HepG2 (cell line): ENCODE data around the gene NYNRIN. TPM values are rescaled to one million over a fixed set of nuclear protein-coding genes. Genes with fewer than 3 reads are reported as not detected.

Source experiments
- CBFB ChIP-seq: sonication (generic); formaldehyde crosslinking; IDR thresholded peaks from 2 replicates; pipeline ENCODE4 v1.4.0; 2020; ENCODE audit warnings: missing genetic modification reagents
- ETV6 ChIP-seq: sonication (generic); formaldehyde crosslinking; conservative IDR thresholded peaks from 2 replicates; pipeline ENCODE4 v1.4.0; 2020; ENCODE audit warnings: missing genetic modification reagents
- FOXK2 ChIP-seq: fragments of 450-650 bp; IDR thresholded peaks from 2 replicates; pipeline ENCODE4 v1.6.1; 2016
- KDM1A ChIP-seq: IDR thresholded peaks from 2 replicates; pipeline ENCODE4 v1.6.1; 2016; ENCODE audit warnings: missing compliant biosample characterization
- KLF16 ChIP-seq, 2 experiments: sonication (generic) in 1 of 2; formaldehyde crosslinking in 1 of 2; IDR thresholded peaks; 2 replicates each; pipeline versions ENCODE4 v1.6.1 to v1.8.0; 2016 to 2023; ENCODE audit warnings: missing genetic modification reagents in 2 of 2, missing compliant biosample characterization in 1 of 2
- MIER3 ChIP-seq: IDR thresholded peaks from 2 replicates; pipeline ENCODE4 v1.6.1; 2016; ENCODE audit warnings: missing compliant biosample characterization, borderline replicate concordance
- NR3C1 ChIP-seq: sonication (generic); formaldehyde crosslinking; IDR thresholded peaks from 2 replicates; pipeline ENCODE4 v1.4.0; 2020; ENCODE audit warnings: missing genetic modification reagents
- REXO4 ChIP-seq: sonication (generic); formaldehyde crosslinking; IDR thresholded peaks from 2 replicates; pipeline ENCODE4 v1.8.0; 2022; ENCODE audit warnings: missing genetic modification reagents, mild to moderate bottlenecking, borderline replicate concordance
- SIX4 ChIP-seq: sonication (generic); formaldehyde crosslinking; IDR thresholded peaks from 2 replicates; pipeline ENCODE4 v1.4.0; 2020; ENCODE audit warnings: missing genetic modification reagents
- ZNF326 ChIP-seq: sonication (generic); formaldehyde crosslinking; IDR thresholded peaks from 2 replicates; pipeline ENCODE4 v1.4.0; 2020; ENCODE audit warnings: missing genetic modification reagents, borderline replicate concordance
- polyA plus RNA-seq, 8 experiments: library from polyadenylated mRNA; depleted of rRNA in 3 of 8; stranded (reverse) in 7 of 8; unstranded in 1 of 8; fragments of >200 nt; fragmentation: Illumina TruSeq in 4 of 8; extraction: Trizol in 4 of 8; gene quantifications; 2 replicates each; pipeline versions ENCODE4 v1.2.1 to v1.2.3, GENCODE V29; 2011 to 2016; ENCODE audit warnings: low read depth in 4 of 8, missing spikeins in 1 of 8, mixed read lengths in 1 of 8; ENCODE audit not compliant: insufficient read depth in 1 of 8
- total RNA-seq, 5 experiments: library from RNA; depleted of rRNA; stranded (reverse); fragments of >200 nt; fragmentation: Illumina TruSeq; extraction: Trizol; gene quantifications; 2 replicates each; pipeline ENCODE4 v1.2.3, GENCODE V29; 2016; ENCODE audit warnings: low read depth in 1 of 5
- TF ChIP-seq, protein P1 (sequence below): sonication (generic); formaldehyde crosslinking; IDR thresholded peaks from 2 replicates; pipeline ENCODE4 v1.8.0; 2022; ENCODE audit warnings: mild to moderate bottlenecking, missing genetic modification reagents; ENCODE audit not compliant: insufficient replicate concordance
- TF ChIP-seq, protein P2 (sequence below): sonication (generic); formaldehyde crosslinking; IDR thresholded peaks from 2 replicates; pipeline ENCODE4 v1.5.0; 2020; ENCODE audit warnings: missing genetic modification reagents
- TF ChIP-seq, protein P3 (sequence below): sonication (generic); formaldehyde crosslinking; IDR thresholded peaks from 2 replicates; pipeline ENCODE4 v1.5.1; 2020; ENCODE audit warnings: mild to moderate bottlenecking, missing genetic modification reagents, borderline replicate concordance
- TF ChIP-seq, protein P4 (sequence below): sonication (generic); formaldehyde crosslinking; IDR thresholded peaks from 2 replicates; pipeline ENCODE4 v1.5.1; 2020; ENCODE audit warnings: mild to moderate bottlenecking, missing genetic modification reagents
- TF ChIP-seq, protein P5 (sequence below): sonication (generic); formaldehyde crosslinking; IDR thresholded peaks from 2 replicates; pipeline ENCODE4 v1.4.0; 2020; ENCODE audit warnings: missing genetic modification reagents, borderline replicate concordance

The NYNRIN gene
- total and polyA plus RNA-seq, 2 of the 13 experiments (the other 11 are each of a cell fraction or from before 2014, with no cell fraction given), result 0.63 to 1.1 TPM

DNA sequence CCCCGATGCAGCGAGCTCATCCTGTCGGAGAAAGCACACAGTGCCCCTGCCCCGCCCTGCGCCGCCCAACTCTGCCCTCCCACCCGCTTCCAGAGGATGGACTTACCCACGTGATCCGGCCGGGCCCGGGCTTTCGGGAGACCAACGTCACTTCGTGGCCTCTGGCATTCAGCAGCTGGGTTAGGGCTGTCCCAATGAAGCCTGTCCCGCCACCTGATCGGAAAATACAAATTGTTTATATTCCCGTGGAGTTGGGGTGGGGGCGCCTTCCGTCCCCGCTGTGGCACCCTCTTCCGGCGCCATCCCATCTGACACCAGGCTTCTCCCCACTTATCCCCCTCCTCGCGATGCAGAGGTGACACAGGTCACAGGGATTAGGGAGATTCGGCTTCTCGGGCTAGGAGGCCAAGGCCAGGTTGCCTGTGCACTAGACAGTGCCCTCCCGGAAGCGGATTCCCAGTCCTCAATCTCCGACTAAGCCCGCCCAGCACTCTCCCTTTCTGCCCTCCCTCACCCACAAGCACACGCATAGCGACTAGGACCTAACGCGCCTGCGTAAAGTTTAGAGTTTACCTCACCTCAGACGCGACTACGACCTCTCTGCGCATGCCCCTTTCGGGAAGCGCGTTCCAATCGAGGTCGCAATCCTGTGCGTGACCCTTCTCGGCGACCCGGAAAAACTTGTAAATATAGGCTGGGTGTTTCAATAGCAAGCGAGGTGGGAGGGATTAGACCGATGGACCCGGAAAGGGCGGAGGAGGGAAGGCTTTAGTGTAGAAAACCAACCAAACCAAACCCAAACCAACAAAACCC, 43.6 kb downstream of the NYNRIN start, which contains the start of gene SDR39U1 (continued):
- TF ChIP-seq, protein P1, sequence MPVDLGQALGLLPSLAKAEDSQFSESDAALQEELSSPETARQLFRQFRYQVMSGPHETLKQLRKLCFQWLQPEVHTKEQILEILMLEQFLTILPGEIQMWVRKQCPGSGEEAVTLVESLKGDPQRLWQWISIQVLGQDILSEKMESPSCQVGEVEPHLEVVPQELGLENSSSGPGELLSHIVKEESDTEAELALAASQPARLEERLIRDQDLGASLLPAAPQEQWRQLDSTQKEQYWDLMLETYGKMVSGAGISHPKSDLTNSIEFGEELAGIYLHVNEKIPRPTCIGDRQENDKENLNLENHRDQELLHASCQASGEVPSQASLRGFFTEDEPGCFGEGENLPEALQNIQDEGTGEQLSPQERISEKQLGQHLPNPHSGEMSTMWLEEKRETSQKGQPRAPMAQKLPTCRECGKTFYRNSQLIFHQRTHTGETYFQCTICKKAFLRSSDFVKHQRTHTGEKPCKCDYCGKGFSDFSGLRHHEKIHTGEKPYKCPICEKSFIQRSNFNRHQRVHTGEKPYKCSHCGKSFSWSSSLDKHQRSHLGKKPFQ (CRISPR knock-in tag), result peak; percentile 97
- TF ChIP-seq MIER3 (CRISPR knock-in tag) (peak; percentile 40), FOXK2 (peak; percentile 98), CBFB (peak; percentile 84), NR3C1 (no peak), REXO4 (no peak), SIX4 (no peak; the same call in none of the 2 replicates), ETV6 (CRISPR knock-in tag) (peak; percentile 35), KDM1A (peak; percentile 12), KLF16 (CRISPR knock-in tag; IDR thresholded peaks at IDR 0.05) (peak in 1 of 2 experiments; percentile 46; a peak in 2 of 4 replicates), ZNF326 (peak; percentile 71; the same call in 1 of the 2 replicates)
- TF ChIP-seq, protein P2, sequence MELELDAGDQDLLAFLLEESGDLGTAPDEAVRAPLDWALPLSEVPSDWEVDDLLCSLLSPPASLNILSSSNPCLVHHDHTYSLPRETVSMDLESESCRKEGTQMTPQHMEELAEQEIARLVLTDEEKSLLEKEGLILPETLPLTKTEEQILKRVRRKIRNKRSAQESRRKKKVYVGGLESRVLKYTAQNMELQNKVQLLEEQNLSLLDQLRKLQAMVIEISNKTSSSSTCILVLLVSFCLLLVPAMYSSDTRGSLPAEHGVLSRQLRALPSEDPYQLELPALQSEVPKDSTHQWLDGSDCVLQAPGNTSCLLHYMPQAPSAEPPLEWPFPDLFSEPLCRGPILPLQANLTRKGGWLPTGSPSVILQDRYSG, result no peak; the same call in none of the 2 replicates
- TF ChIP-seq, protein P3, sequence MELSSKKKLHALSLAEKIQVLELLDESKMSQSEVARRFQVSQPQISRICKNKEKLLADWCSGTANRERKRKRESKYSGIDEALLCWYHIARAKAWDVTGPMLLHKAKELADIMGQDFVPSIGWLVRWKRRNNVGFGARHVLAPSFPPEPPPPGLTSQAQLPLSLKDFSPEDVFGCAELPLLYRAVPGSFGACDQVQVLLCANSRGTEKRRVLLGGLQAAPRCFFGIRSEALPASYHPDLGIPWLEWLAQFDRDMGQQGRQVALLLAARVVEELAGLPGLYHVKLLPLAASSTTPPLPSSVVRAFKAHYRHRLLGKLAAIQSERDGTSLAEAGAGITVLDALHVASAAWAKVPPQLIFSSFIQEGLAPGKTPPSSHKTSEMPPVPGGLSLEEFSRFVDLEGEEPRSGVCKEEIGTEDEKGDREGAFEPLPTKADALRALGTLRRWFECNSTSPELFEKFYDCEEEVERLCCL, result peak; percentile 96
- TF ChIP-seq, protein P4, sequence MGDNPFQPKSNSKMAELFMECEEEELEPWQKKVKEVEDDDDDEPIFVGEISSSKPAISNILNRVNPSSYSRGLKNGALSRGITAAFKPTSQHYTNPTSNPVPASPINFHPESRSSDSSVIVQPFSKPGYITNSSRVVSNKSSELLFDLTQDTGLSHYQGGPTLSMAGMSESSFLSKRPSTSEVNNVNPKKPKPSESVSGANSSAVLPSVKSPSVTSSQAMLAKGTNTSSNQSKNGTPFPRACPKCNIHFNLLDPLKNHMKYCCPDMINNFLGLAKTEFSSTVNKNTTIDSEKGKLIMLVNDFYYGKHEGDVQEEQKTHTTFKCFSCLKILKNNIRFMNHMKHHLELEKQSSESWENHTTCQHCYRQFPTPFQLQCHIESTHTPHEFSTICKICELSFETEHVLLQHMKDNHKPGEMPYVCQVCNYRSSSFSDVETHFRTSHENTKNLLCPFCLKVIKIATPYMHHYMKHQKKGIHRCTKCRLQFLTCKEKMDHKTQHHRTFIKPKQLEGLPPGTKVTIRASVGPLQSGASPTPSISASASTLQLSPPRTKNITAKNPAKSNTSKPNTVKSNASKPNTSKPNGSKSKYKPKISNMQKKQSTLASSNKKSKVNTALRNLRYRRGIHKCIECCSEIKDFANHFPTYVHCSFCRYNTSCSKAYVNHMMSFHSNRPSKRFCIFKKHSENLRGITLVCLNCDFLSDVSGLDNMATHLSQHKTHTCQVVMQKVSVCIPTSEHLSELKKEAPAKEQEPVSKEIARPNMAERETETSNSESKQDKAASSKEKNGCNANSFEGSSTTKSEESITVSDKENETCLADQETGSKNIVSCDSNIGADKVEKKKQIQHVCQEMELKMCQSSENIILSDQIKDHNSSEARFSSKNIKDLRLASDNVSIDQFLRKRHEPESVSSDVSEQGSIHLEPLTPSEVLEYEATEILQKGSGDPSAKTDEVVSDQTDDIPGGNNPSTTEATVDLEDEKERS, result peak; percentile 85
- TF ChIP-seq, protein P5, sequence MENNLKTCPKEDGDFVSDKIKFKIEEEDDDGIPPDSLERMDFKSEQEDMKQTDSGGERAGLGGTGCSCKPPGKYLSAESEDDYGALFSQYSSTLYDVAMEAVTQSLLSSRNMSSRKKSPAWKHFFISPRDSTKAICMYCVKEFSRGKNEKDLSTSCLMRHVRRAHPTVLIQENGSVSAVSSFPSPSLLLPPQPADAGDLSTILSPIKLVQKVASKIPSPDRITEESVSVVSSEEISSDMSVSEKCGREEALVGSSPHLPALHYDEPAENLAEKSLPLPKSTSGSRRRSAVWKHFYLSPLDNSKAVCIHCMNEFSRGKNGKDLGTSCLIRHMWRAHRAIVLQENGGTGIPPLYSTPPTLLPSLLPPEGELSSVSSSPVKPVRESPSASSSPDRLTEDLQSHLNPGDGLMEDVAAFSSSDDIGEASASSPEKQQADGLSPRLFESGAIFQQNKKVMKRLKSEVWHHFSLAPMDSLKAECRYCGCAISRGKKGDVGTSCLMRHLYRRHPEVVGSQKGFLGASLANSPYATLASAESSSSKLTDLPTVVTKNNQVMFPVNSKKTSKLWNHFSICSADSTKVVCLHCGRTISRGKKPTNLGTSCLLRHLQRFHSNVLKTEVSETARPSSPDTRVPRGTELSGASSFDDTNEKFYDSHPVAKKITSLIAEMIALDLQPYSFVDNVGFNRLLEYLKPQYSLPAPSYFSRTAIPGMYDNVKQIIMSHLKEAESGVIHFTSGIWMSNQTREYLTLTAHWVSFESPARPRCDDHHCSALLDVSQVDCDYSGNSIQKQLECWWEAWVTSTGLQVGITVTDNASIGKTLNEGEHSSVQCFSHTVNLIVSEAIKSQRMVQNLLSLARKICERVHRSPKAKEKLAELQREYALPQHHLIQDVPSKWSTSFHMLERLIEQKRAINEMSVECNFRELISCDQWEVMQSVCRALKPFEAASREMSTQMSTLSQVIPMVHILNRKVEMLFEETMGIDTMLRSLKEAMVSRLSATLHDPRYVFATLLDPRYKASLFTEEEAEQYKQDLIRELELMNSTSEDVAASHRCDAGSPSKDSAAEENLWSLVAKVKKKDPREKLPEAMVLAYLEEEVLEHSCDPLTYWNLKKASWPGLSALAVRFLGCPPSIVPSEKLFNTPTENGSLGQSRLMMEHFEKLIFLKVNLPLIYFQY (CRISPR knock-in tag), result peak; percentile 67; the same call in 1 of the 2 replicates
